Pancreas (tissue), 10 donors: ENCODE results near the gene KBTBD7. TPM values are rescaled to one million over a fixed set of nuclear protein-coding genes. Genes with fewer than 3 reads are reported as not detected.

Experiments
- ATAC-seq, 4 donors: fragments of 200-7000 bp; cut with Tn5 transposase; one replicate each; pipeline versions ENCODE4 v1.8.0 to v1.9.1; 2020; ENCODE audit warnings: mild to moderate bottlenecking in 4 of 4, moderate library complexity in 4 of 4
- DNase-seq, 6 donors: peaks; one replicate each; pipeline ENCODE4 v3.0.0-alpha.2; 2020
- FAIRE-seq: peaks from 2 replicates; lab custom pipeline; 2012; peaks lifted over from hg19 to GRCh38; lab: Jason Lieb, UNC
- H3K27ac ChIP-seq, 4 donors: fragments of 200-600 bp; sonication (generic); 1 replicate in 3 of 4; 2 replicates in 1 of 4; pipeline versions ENCODE4 v1.5.0 to v1.8.0; 2020
- H3K27me3 ChIP-seq, 4 donors: fragments of 200-600 bp; one replicate each; pipeline ENCODE4 v1.8.0; 2021
- H3K36me3 ChIP-seq, 3 donors: fragments of 200-600 bp; sonication (generic) in 1 of 3; one replicate each; pipeline versions ENCODE4 v1.5.0 to v1.8.0; 2020 to 2021
- H3K4me1 ChIP-seq, 3 donors: fragments of 200-600 bp; one replicate each; pipeline ENCODE4 v1.8.0; 2021
- H3K4me3 ChIP-seq, 4 donors: fragments of 200-600 bp; sonication (generic) in 2 of 4; one replicate each; pipeline versions ENCODE4 v1.5.0 to v1.8.0; 2020 to 2021
- H3K9me3 ChIP-seq, 4 donors: fragments of 200-600 bp; one replicate each; pipeline ENCODE4 v1.8.0; 2021
- WGBS, 2 donors: extraction: QIAGEN DNeasy Blood & Tissue Kit; methylation state at CpG; one replicate each; pipeline ENCODE4 v1.1.7; 2013; 5-methylcytosine and 5-hydroxymethylcytosine counted together
- intact Hi-C, 3 donors: fragments of 100-400 bp; cut with DNase I; formaldehyde crosslinking; loops; one replicate each; pipeline versions ENCODE4 v1.11.1 to v1.14.2; 2022
- polyA plus RNA-seq, 2 donors: library from polyadenylated mRNA; stranded (reverse); fragments of 200-250 nt; gene quantifications; one replicate each; pipeline ENCODE4 v1.2.3, GENCODE V29; 2013
- total RNA-seq, 6 donors: library from RNA; stranded (reverse); fragmentation: NEBNext Ultra II Directional in 4 of 6; extraction: Animal tissue kit (Norgen Biotek cat#: 25700) in 4 of 6; gene quantifications; one replicate each; pipeline versions ENCODE4 v1.2.1 to v1.2.4, GENCODE V29; 2021 to 2023
- TF ChIP-seq, protein P1 (sequence below), 4 donors: fragments of 200-600 bp; sonication (generic) in 3 of 4; IDR thresholded peaks; one replicate each; pipeline versions ENCODE4 v1.5.0 to v1.8.0; 2021; ENCODE audit warnings: antibody characterized with exemption in 4 of 4
- donor health status: healthy with polysubstance abuse.
- donor health status: DM: no; HTN: no; CAD: no; lungs with moderate emphysema.
- donor health status: DM: no; HTN: no; CAD: no.
- donor health status: control.
- donor health status: control.
- donor health status: Bipolar disorder and iron deficiency.
- donor health status: DM: yes; HTN: yes; CAD: no.
- donor health status: DM: no; HTN: no; CAD: no.
- donor health status: DM: no; HTN: no; CAD: no.
- donor health status: DM: yes; HTN: yes; CAD: no.

Gene KBTBD7
- total and polyA plus RNA-seq, 8 donors: 1.9 to 5.9 (median 3.4) TPM

DNA sequence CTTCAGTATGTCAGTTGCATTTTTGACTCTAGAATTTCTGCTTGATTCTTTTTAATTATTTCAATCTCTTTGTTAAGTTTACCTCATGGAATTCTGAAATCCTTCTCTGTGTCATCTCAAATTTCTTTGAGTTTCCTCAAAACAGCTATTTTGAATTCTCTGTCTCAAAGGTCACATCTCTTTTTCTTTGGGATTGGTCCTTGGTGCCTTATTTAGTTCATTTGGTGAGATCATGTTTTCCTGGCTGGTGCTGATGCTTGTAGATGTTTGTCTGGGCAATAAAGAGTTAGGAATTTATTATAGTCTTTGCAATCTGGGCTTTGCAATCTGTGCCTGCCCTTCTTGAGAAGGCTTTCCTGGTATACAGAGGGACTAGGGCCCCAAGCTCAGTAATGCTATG lies 18.5 kb upstream of the KBTBD7 start:
- intact Hi-C loops: loop anchor here in 1 of 3 donors (10.0 kb wide), 1 partner anchor 138 kb away; no protein-coding TSS in a partner anchor
- no peak overlapping the region for H3K4me3 ChIP-seq
- H3K27ac ChIP-seq: no peak overlapping the region
- FAIRE-seq (no peak), ATAC-seq (no peak), DNase-seq (no peak)
- no peaks in the 10 kb centered on the region for H3K4me1 ChIP-seq
- TF ChIP-seq, protein P1, sequence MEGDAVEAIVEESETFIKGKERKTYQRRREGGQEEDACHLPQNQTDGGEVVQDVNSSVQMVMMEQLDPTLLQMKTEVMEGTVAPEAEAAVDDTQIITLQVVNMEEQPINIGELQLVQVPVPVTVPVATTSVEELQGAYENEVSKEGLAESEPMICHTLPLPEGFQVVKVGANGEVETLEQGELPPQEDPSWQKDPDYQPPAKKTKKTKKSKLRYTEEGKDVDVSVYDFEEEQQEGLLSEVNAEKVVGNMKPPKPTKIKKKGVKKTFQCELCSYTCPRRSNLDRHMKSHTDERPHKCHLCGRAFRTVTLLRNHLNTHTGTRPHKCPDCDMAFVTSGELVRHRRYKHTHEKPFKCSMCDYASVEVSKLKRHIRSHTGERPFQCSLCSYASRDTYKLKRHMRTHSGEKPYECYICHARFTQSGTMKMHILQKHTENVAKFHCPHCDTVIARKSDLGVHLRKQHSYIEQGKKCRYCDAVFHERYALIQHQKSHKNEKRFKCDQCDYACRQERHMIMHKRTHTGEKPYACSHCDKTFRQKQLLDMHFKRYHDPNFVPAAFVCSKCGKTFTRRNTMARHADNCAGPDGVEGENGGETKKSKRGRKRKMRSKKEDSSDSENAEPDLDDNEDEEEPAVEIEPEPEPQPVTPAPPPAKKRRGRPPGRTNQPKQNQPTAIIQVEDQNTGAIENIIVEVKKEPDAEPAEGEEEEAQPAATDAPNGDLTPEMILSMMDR (IDR thresholded peaks at IDR 0.05): no peak
- no peaks in the 10 kb centered on the region for H3K9me3 ChIP-seq
- no peaks in the 10 kb centered on the region for H3K27me3 ChIP-seq
- no peaks in the 10 kb centered on the region for H3K36me3 ChIP-seq

- H3K4me1 ChIP-seq: no peaks in the 10 kb centered on the region
- TF ChIP-seq, protein P1 (IDR thresholded peaks at IDR 0.05): no peak
- DNase-seq (no peak), FAIRE-seq (no peak), ATAC-seq (no peak)
- no peak overlapping the region for H3K27ac ChIP-seq
- no peaks in the 10 kb centered on the region for H3K27me3 ChIP-seq
- no peak overlapping the region for H3K4me3 ChIP-seq
- WGBS, 2 donors: 96 to 99% methylated on average over 2 of the region's 2 CpGs
- intact Hi-C loops: loop anchor here in 1 of 3 donors (10.0 kb wide), 1 partner anchor 136 kb away; no protein-coding TSS in a partner anchor
- no peaks in the 10 kb centered on the region for H3K9me3 ChIP-seq
- no peaks in the 10 kb centered on the region for H3K36me3 ChIP-seq
These were observed 16.7 kb upstream of the KBTBD7 start for GRCh38 chr13:41211062-41211461.

- H3K27ac ChIP-seq: no peak overlapping the region
- no peaks in the 10 kb centered on the region for H3K9me3 ChIP-seq
- intact Hi-C loops: no loop called here
- no peak overlapping the region for H3K4me3 ChIP-seq
- ATAC-seq (no peak), DNase-seq (no peak), FAIRE-seq (no peak)
- no peaks in the 10 kb centered on the region for H3K27me3 ChIP-seq
- H3K36me3 ChIP-seq: no peaks in the 10 kb centered on the region
- H3K4me1 ChIP-seq: no peaks in the 10 kb centered on the region
- TF ChIP-seq, protein P1 (IDR thresholded peaks at IDR 0.05): no peak
These were observed 12.1 kb upstream of the KBTBD7 start for GRCh38 chr13:41206467-41206866.

DNA sequence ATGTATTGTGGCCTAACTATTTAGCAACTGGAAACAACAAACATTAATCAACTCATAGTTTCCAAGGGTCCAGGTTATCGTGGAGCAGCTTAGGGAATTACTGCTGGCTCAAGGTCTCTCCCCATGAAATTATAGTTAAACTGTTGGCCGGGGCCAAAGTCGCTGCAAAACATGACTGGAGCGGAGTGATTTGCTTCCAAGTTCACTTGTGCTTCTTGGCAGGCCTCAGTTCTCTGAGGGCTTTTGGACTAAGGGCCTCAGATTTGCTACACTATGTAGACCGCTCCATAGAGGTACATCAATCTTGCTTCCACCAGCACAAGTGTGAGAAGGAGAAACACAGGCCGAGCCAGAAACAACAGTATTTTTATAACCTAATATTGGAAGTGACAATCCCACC lies 9.4 kb upstream of the KBTBD7 start:
- Histone ChIP-seq H3K36me3 (no peaks in the 10 kb centered on the region), H3K27me3 (no peaks in the 10 kb centered on the region), H3K9me3 (no peaks in the 10 kb centered on the region), H3K4me1 (no peaks in the 10 kb centered on the region), H3K4me3 (no peak overlapping the region), H3K27ac (no peak overlapping the region)
- WGBS, 2 donors: 88 to 92% methylated on average over 6 of the region's 6 CpGs
- TF ChIP-seq, protein P1 (IDR thresholded peaks at IDR 0.05): no peak
- ATAC-seq (no peak), FAIRE-seq (no peak), DNase-seq (no peak)
- intact Hi-C loops: no loop called here

- Histone ChIP-seq H3K27ac (no peak overlapping the region), H3K36me3 (no peaks in the 10 kb centered on the region), H3K4me1 (no peaks in the 10 kb centered on the region), H3K9me3 (no peaks in the 10 kb centered on the region), H3K27me3 (no peaks in the 10 kb centered on the region), H3K4me3 (no peak overlapping the region)
- WGBS, 2 donors: 83 to 88% methylated on average over 4 of the region's 4 CpGs
- TF ChIP-seq, protein P1 (IDR thresholded peaks at IDR 0.05): no peak
- FAIRE-seq (no peak), DNase-seq (no peak), ATAC-seq (no peak)
- intact Hi-C loops: no loop called here
These were observed 5.8 kb upstream of the KBTBD7 start for GRCh38 chr13:41200126-41200525.
